ENCODE data around the gene VAT1. TPM values are rescaled to one million over a fixed set of nuclear protein-coding genes. Genes with fewer than 3 reads are reported as not detected.

The VAT1 gene
- total RNA-seq, 1 donor from 2014 or later = 413 TPM

- Mint-ChIP-seq H3K27ac (ENCODE audit: unreplicated experiment) (no peak overlapping the region), H3K4me1 (ENCODE audit: low read depth, unreplicated experiment) (peaks cover 5% of the 10 kb centered on the region), H3K9me3 (ENCODE audit: unreplicated experiment) (no peaks in the 10 kb centered on the region), H3K27me3 (ENCODE audit: low read depth, unreplicated experiment) (peaks cover 2% of the 10 kb centered on the region), H3K36me3 (ENCODE audit: low read depth, unreplicated experiment) (no peaks in the 10 kb centered on the region), H3K4me3 (ENCODE audit: unreplicated experiment) (no peak overlapping the region)
- no peak overlapping the region for H3K9ac ChIP-seq (ENCODE audit: low read length)
- H2AFZ ChIP-seq (ENCODE audit: low read depth, low read length) = no peak overlapping the region
- no peak for FAIRE-seq
- H3K4me2 ChIP-seq (ENCODE audit: low read length) = no peak overlapping the region
- no peaks in the 10 kb centered on the region for H3K4me1 ChIP-seq (ENCODE audit: insufficient read depth, low read length)
- DNase-seq (ENCODE audit: low read depth) = no peak
- no peak for TF ChIP-seq CTCF (IDR thresholded peaks at IDR 0.05; ENCODE audit: insufficient read depth, low read depth, low read length)
- TF ChIP-seq EZH2 (IDR thresholded peaks at IDR 0.05; ENCODE audit: insufficient read depth, low read length) = no peak
- no peaks in the 10 kb centered on the region for H3K9me3 ChIP-seq (ENCODE audit: insufficient read depth, low read depth, low read length)
- H3K27me3 ChIP-seq (ENCODE audit: insufficient read depth, low read length) = no peaks in the 10 kb centered on the region
- H3K36me3 ChIP-seq (ENCODE audit: insufficient read depth, low read length) = peaks cover 3% of the 10 kb centered on the region
- no peaks in the 10 kb centered on the region for H3K79me2 ChIP-seq (ENCODE audit: insufficient read depth, low read length)
- H3K4me3 ChIP-seq (ENCODE audit: insufficient read depth, low read depth, low read length) = no peak overlapping the region
- H4K20me1 ChIP-seq (ENCODE audit: insufficient read depth, low read length) = no peaks in the 10 kb centered on the region
- no peak overlapping the region for H3K27ac ChIP-seq (ENCODE audit: low read depth, low read length)
Observed at GRCh38 chr17:43043307-43043706, 21.1 kb upstream of the VAT1 start.

- Histone ChIP-seq H3K79me2 (ENCODE audit: insufficient read depth, low read length) (no peaks in the 10 kb centered on the region), H3K4me1 (ENCODE audit: insufficient read depth, low read length) (no peaks in the 10 kb centered on the region), H3K4me3 (ENCODE audit: insufficient read depth, low read depth, low read length) (no peak overlapping the region), H3K9me3 (ENCODE audit: insufficient read depth, low read depth, low read length) (no peaks in the 10 kb centered on the region), H3K27me3 (ENCODE audit: insufficient read depth, low read length) (no peaks in the 10 kb centered on the region), H3K36me3 (ENCODE audit: insufficient read depth, low read length) (peaks cover 3% of the 10 kb centered on the region), H4K20me1 (ENCODE audit: insufficient read depth, low read length) (no peaks in the 10 kb centered on the region), H3K27ac (ENCODE audit: low read depth, low read length) (no peak overlapping the region), H2AFZ (ENCODE audit: low read depth, low read length) (peak overlapping the region; percentile 32), H3K9ac (ENCODE audit: low read length) (no peak overlapping the region), H3K4me2 (ENCODE audit: low read length) (no peak overlapping the region)
- Mint-ChIP-seq H3K9me3 (ENCODE audit: unreplicated experiment) (no peaks in the 10 kb centered on the region), H3K27ac (ENCODE audit: unreplicated experiment) (no peak overlapping the region), H3K4me3 (ENCODE audit: unreplicated experiment) (no peak overlapping the region), H3K36me3 (ENCODE audit: low read depth, unreplicated experiment) (no peaks in the 10 kb centered on the region), H3K27me3 (ENCODE audit: low read depth, unreplicated experiment) (peaks cover 2% of the 10 kb centered on the region), H3K4me1 (ENCODE audit: low read depth, unreplicated experiment) (peaks cover 5% of the 10 kb centered on the region)
- DNase-seq (ENCODE audit: low read depth) (no peak), FAIRE-seq (no peak)
- no peak for TF ChIP-seq CTCF (IDR thresholded peaks at IDR 0.05; ENCODE audit: insufficient read depth, low read depth, low read length)
- no peak for TF ChIP-seq EZH2 (IDR thresholded peaks at IDR 0.05; ENCODE audit: insufficient read depth, low read length)
Observed at GRCh38 chr17:43042025-43042628, 19.9 kb upstream of the VAT1 start.

- Mint-ChIP-seq H3K4me3 (ENCODE audit: unreplicated experiment) (no peak overlapping the region), H3K4me1 (ENCODE audit: low read depth, unreplicated experiment) (peaks cover 8% of the 10 kb centered on the region), H3K27me3 (ENCODE audit: low read depth, unreplicated experiment) (peaks cover 2% of the 10 kb centered on the region), H3K27ac (ENCODE audit: unreplicated experiment) (no peak overlapping the region), H3K9me3 (ENCODE audit: unreplicated experiment) (no peaks in the 10 kb centered on the region), H3K36me3 (ENCODE audit: low read depth, unreplicated experiment) (no peaks in the 10 kb centered on the region)
- no peak for TF ChIP-seq CTCF (IDR thresholded peaks at IDR 0.05; ENCODE audit: insufficient read depth, low read depth, low read length)
- no peak for TF ChIP-seq EZH2 (IDR thresholded peaks at IDR 0.05; ENCODE audit: insufficient read depth, low read length)
- Histone ChIP-seq H4K20me1 (ENCODE audit: insufficient read depth, low read length) (no peaks in the 10 kb centered on the region), H3K27me3 (ENCODE audit: insufficient read depth, low read length) (no peaks in the 10 kb centered on the region), H3K27ac (ENCODE audit: low read depth, low read length) (no peak overlapping the region), H3K9ac (ENCODE audit: low read length) (no peak overlapping the region), H3K36me3 (ENCODE audit: insufficient read depth, low read length) (peaks cover 3% of the 10 kb centered on the region), H2AFZ (ENCODE audit: low read depth, low read length) (no peak overlapping the region), H3K4me1 (ENCODE audit: insufficient read depth, low read length) (no peaks in the 10 kb centered on the region), H3K4me2 (ENCODE audit: low read length) (no peak overlapping the region), H3K4me3 (ENCODE audit: insufficient read depth, low read depth, low read length) (no peak overlapping the region), H3K9me3 (ENCODE audit: insufficient read depth, low read depth, low read length) (no peaks in the 10 kb centered on the region), H3K79me2 (ENCODE audit: insufficient read depth, low read length) (no peaks in the 10 kb centered on the region)
- DNase-seq (ENCODE audit: low read depth) (no peak), FAIRE-seq (no peak)
Observed at GRCh38 chr17:43040655-43041054, 18.5 kb upstream of the VAT1 start.

All from astrocyte (in vitro differentiated cells and primary cell).